K562 (cell line): ENCODE results near the gene ALOX12B. TPM values are rescaled to one million over a fixed set of nuclear protein-coding genes. Genes with fewer than 3 reads are reported as not detected.

Experiments used
- ATF1 ChIP-seq, 2 experiments: fragments of 450-650 bp in 1 of 2; IDR thresholded peaks; 2 replicates each; pipeline ENCODE4 v1.6.1; 2016; ENCODE audit warnings: missing compliant biosample characterization in 1 of 2, missing genetic modification characterization in 1 of 2
- BHLHE40 ChIP-seq: IDR thresholded peaks from 2 replicates; pipeline ENCODE4 v1.6.1; 2011; ENCODE audit warnings: low read length, improper control_type of control experiment
- BMI1 ChIP-seq: fragments of 150-350 bp; IDR thresholded peaks from 2 replicates; pipeline ENCODE4 v1.6.1; 2014; ENCODE audit warnings: low read length
- CCNT2 ChIP-seq: IDR thresholded peaks from 2 replicates; pipeline ENCODE4 v1.6.1; 2011; ENCODE audit warnings: borderline replicate concordance, low read depth, mild to moderate bottlenecking, moderate library complexity, mixed read lengths, low read length; ENCODE audit not compliant: insufficient read length; ENCODE audit errors: extremely low read depth
- DPF2 ChIP-seq: fragments of 450-650 bp; IDR thresholded peaks from 2 replicates; pipeline ENCODE4 v1.6.1; 2016
- FOSL1 ChIP-seq: fragments of 200-800 bp; sonication (Bioruptor generic); conservative IDR thresholded peaks from 2 replicates; pipeline ENCODE4 v1.6.1; 2016; ENCODE audit warnings: missing genetic modification characterization, missing compliant biosample characterization
- FOXK2 ChIP-seq, 2 experiments: fragments of 450-650 bp; IDR thresholded peaks in 1 of 2; conservative IDR thresholded peaks in 1 of 2; 2 replicates each; pipeline ENCODE4 v1.6.1; 2016; ENCODE audit warnings: low read depth in 2 of 2, mild to moderate bottlenecking in 1 of 2
- RCOR1 ChIP-seq, 2 experiments: IDR thresholded peaks; 2 replicates each; pipeline ENCODE4 v1.6.1; 2012; ENCODE audit warnings: low read depth in 2 of 2, low read length in 2 of 2, borderline replicate concordance in 1 of 2, improper control_type of control experiment in 1 of 2
- SRSF1 ChIP-seq: fragments of 200-400 bp; formaldehyde crosslinking; IDR thresholded peaks from 2 replicates; pipeline ENCODE4 v1.6.1; 2017; ENCODE audit warnings: mild to moderate bottlenecking, low read depth, low read length, moderate library complexity
- TCF7L2 ChIP-seq: fragments of 150-350 bp; IDR thresholded peaks from 2 replicates; pipeline ENCODE4 v1.6.1; 2016; ENCODE audit warnings: low read depth, mild to moderate bottlenecking, low read length, moderate library complexity
- TEAD1 ChIP-seq, 2 experiments: fragments of 450-650 bp in 1 of 2; sonication (generic) in 1 of 2; formaldehyde crosslinking; IDR thresholded peaks; 2 replicates each; pipeline versions ENCODE4 v1.4.0 to v1.8.0; 2020 to 2022; ENCODE audit warnings: mild to moderate bottlenecking in 2 of 2, missing genetic modification reagents in 1 of 2
- ZNF699 ChIP-seq: fragments of 250-450 bp; sonication (Bioruptor Pico); IDR thresholded peaks from 2 replicates; pipeline ENCODE4 v1.8.0; 2021; ENCODE audit warnings: mild to moderate bottlenecking, moderate library complexity; ENCODE audit not compliant: insufficient replicate concordance
- polyA plus RNA-seq, 8 experiments: library from polyadenylated mRNA; depleted of rRNA in 4 of 8; stranded (reverse) in 5 of 8; unstranded in 3 of 8; fragments of >200 nt; fragmentation: Nextera tagmentation in 2 of 8; fragmentation: Illumina TruSeq in 1 of 8; extraction: Ambion mirVana in 2 of 8; extraction: Trizol in 1 of 8; gene quantifications; 2 replicates each; pipeline versions ENCODE4 v1.2.1 to v1.2.3, GENCODE V29; 2011 to 2014; ENCODE audit warnings: inconsistent platforms in 1 of 8, missing spikeins in 1 of 8
- total RNA-seq, 7 experiments: library from RNA; depleted of rRNA in 6 of 7; stranded (reverse); fragments of >200 nt in 6 of 7; fragmentation: Illumina TruSeq in 2 of 7; extraction: Trizol in 2 of 7; gene quantifications; 2 replicates each; pipeline versions ENCODE4 v1.2.1 to v1.2.3, GENCODE V29; 2011 to 2021; ENCODE audit warnings: low replicate concordance in 1 of 7

The ALOX12B gene
- total and polyA plus RNA-seq, 9 of the 15 experiments (the other 6 are each of a cell fraction or from before 2014, with no cell fraction given) = not detected

DNA sequence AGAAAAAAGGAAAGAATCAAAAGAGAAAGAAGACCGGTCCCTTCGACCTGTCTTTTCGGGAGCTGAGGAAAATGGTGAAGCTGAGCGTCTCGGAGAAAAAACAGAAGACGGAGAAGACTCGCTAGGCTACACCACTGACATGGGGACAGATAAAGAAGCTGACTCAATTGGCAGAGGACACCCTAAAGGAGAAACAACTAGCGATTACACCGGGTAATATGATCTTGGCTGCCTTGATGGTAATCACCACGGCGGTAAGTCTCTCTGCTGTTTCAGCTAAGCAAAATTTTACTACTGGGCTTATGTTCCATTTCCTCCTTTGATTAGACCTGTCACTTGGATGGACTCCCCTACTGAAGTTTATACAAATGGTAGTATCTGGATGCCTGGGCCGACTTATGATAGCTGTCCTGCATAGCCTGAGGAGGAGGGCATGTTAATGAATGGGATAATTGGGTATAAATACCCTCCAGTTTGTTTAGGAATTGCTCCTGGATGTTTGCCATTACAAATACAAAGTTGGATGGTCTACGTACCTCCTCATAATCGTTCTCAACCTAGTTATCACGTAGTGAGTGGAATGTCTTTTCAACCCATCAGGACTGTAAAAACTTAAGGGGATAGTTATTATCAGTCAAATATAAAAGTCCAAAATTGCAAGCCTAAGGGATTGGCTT is 24.6 kb downstream of the ALOX12B start (continued):
- no peak for TF ChIP-seq TEAD1 (CRISPR knock-in tag; IDR thresholded peaks at IDR 0.05)
- peak; percentile 16 for TF ChIP-seq CCNT2
- TF ChIP-seq TCF7L2 = peak; percentile 62; the same call in 1 of the 2 replicates
- TF ChIP-seq DPF2 = peak; percentile 80
- TF ChIP-seq ATF1 (CRISPR knock-in tag; IDR thresholded peaks at IDR 0.05) = no peak
- TF ChIP-seq ATF1 (tag; IDR thresholded peaks at IDR 0.05) = 0 out of 2 replicates have a peak, but pooled peaks have one; percentile 32
- TF ChIP-seq BMI1 = no peak
- peak in 1 of 2 experiments; percentile 46; a peak in 1 of 4 replicates for TF ChIP-seq RCOR1 (IDR thresholded peaks at IDR 0.05; ENCODE audit: borderline replicate concordance in 1 of 2, low read depth in 2 of 2, low read length in 2 of 2)
- TF ChIP-seq FOXK2 (conservative IDR thresholded peaks at IDR 0.05 in 1 of 2, IDR thresholded peaks at IDR 0.05 in 1 of 2; ENCODE audit: low read depth in 2 of 2) = peak in 1 of 2 experiments; percentile 87; a peak in 2 of 4 replicates
- TF ChIP-seq SRSF1 = no peak
- no peak for TF ChIP-seq ZNF699 (CRISPR knock-in tag)
- peak; percentile 50; the same call in 1 of the 2 replicates for TF ChIP-seq FOSL1
- TF ChIP-seq BHLHE40 = peak; percentile 8
- TF ChIP-seq, all 486 proteins: peak for 26
